HEK293 (cell line): ENCODE measurements around the gene IGFBP4.
A peak's percentile ranks its signal among the peaks of the same experiment; 100 is the strongest.

Experiments
- CTCF ChIA-PET: fragments of 350-600 bp; formaldehyde crosslinking; extraction: SDS; loops from one replicate; lab custom pipeline; 2021; ENCODE audit warnings: antibody characterized with exemption; lab: Yijun Ruan, JAX
- POLR2A ChIA-PET: fragments of 300-600 bp; formaldehyde crosslinking; extraction: SDS; loops from one replicate; lab custom pipeline; 2020; ENCODE audit warnings: antibody characterized with exemption, inconsistent platforms; lab: Yijun Ruan, JAX
- H3K27ac ChIP-seq: fragments of 200-500 bp; sonication (Bioruptor generic); 2 replicates; pipeline ENCODE4 v1.5.1; 2014; ENCODE audit warnings: low read depth, low read length, control low read depth, inconsistent platforms; ENCODE audit errors: extremely low read depth
- H3K36me3 ChIP-seq, 2 experiments: fragments of 200-500 bp in 1 of 2; sonication (Bioruptor generic) in 1 of 2; 1 replicate in 1 of 2; 2 replicates in 1 of 2; pipeline ENCODE4 v1.5.1; 2014 to 2017; ENCODE audit warnings: inconsistent platforms in 2 of 2, low read length in 2 of 2; ENCODE audit not compliant: control insufficient read depth in 2 of 2, insufficient read depth in 1 of 2
- H3K4me1 ChIP-seq: fragments of 200-500 bp; sonication (Bioruptor generic); 2 replicates; pipeline ENCODE4 v1.5.1; 2014; ENCODE audit warnings: mild to moderate bottlenecking, low read length, inconsistent platforms; ENCODE audit not compliant: control insufficient read depth, insufficient read depth
- H3K4me3 ChIP-seq: 2 replicates; pipeline ENCODE4 v1.5.1; 2011; ENCODE audit warnings: low read depth, mild to moderate bottlenecking, control low read depth, low read length, moderate library complexity
- H3K9me3 ChIP-seq: fragments of 200-500 bp; sonication (Bioruptor generic); 2 replicates; pipeline ENCODE4 v1.5.1; 2014; ENCODE audit warnings: low read depth, low read length, inconsistent platforms; ENCODE audit not compliant: control insufficient read depth, insufficient read depth
- CTCF ChIP-seq: fragments of 450-650 bp; formaldehyde crosslinking; IDR thresholded peaks from 2 replicates; pipeline ENCODE4 v1.5.1; 2016; ENCODE audit warnings: missing biosample characterization, missing genetic modification characterization
- EGR2 ChIP-seq: fragments of 450-650 bp; formaldehyde crosslinking; IDR thresholded peaks from 2 replicates; pipeline ENCODE4 v1.5.1; 2016; ENCODE audit warnings: low read depth, missing biosample characterization, missing genetic modification characterization
- KLF8 ChIP-seq: fragments of 450-650 bp; formaldehyde crosslinking; IDR thresholded peaks from 2 replicates; pipeline ENCODE4 v1.5.1; 2016; ENCODE audit warnings: missing biosample characterization, missing genetic modification characterization
- KLF9 ChIP-seq: fragments of 450-650 bp; formaldehyde crosslinking; IDR thresholded peaks from 2 replicates; pipeline ENCODE4 v1.5.1; 2016; ENCODE audit warnings: missing biosample characterization, missing genetic modification characterization, low read depth
- MEIS1 ChIP-seq: sonication (generic); formaldehyde crosslinking; IDR thresholded peaks from 2 replicates; pipeline ENCODE4 v1.8.1; 2022; ENCODE audit warnings: missing genetic modification reagents, mild to moderate bottlenecking, borderline replicate concordance
- OVOL3 ChIP-seq: fragments of 450-650 bp; formaldehyde crosslinking; IDR thresholded peaks from 2 replicates; pipeline ENCODE4 v1.5.1; 2016; ENCODE audit warnings: missing biosample characterization, missing genetic modification characterization
- SP7 ChIP-seq: fragments of 450-650 bp; formaldehyde crosslinking; IDR thresholded peaks from 2 replicates; pipeline ENCODE4 v1.5.1; 2016; ENCODE audit warnings: missing biosample characterization, missing genetic modification characterization
- TRIM28 ChIP-seq: IDR thresholded peaks from 2 replicates; pipeline ENCODE4 v1.6.1; 2011; ENCODE audit warnings: low read length, control low read depth, borderline replicate concordance
- WT1 ChIP-seq: fragments of 450-650 bp; formaldehyde crosslinking; IDR thresholded peaks from 2 replicates; pipeline ENCODE4 v1.5.1; 2016; ENCODE audit warnings: missing biosample characterization, missing genetic modification characterization
- ZNF121 ChIP-seq: fragments of 450-650 bp; formaldehyde crosslinking; IDR thresholded peaks from 2 replicates; pipeline ENCODE4 v1.5.1; 2016; ENCODE audit warnings: missing biosample characterization, missing genetic modification characterization
- ZNF140 ChIP-seq: fragments of 450-650 bp; formaldehyde crosslinking; IDR thresholded peaks from 2 replicates; pipeline ENCODE4 v1.5.1; 2016; ENCODE audit warnings: missing biosample characterization, missing genetic modification characterization
- ZNF155 ChIP-seq: fragments of 450-650 bp; formaldehyde crosslinking; IDR thresholded peaks from 2 replicates; pipeline ENCODE4 v1.5.1; 2016; ENCODE audit warnings: missing biosample characterization, missing genetic modification characterization
- ZNF280C ChIP-seq: fragments of 450-650 bp; formaldehyde crosslinking; IDR thresholded peaks from 2 replicates; pipeline ENCODE4 v1.5.1; 2016; ENCODE audit warnings: missing biosample characterization, missing genetic modification characterization
- ZNF37A ChIP-seq: fragments of 450-650 bp; IDR thresholded peaks from 2 replicates; pipeline ENCODE4 v1.5.1; 2018; ENCODE audit warnings: missing biosample characterization, missing genetic modification characterization
- ZNF391 ChIP-seq: fragments of 450-650 bp; formaldehyde crosslinking; IDR thresholded peaks from 2 replicates; pipeline ENCODE4 v1.5.1; 2016; ENCODE audit warnings: low read depth, missing biosample characterization, missing genetic modification characterization, borderline replicate concordance
- ZNF473 ChIP-seq: fragments of 450-650 bp; formaldehyde crosslinking; IDR thresholded peaks from 2 replicates; pipeline ENCODE4 v1.5.1; 2017; ENCODE audit warnings: missing biosample characterization, missing genetic modification characterization
- ZNF548 ChIP-seq: fragments of 450-650 bp; formaldehyde crosslinking; IDR thresholded peaks from 2 replicates; pipeline ENCODE4 v1.5.1; 2016; ENCODE audit warnings: missing biosample characterization, missing genetic modification characterization
- ZNF654 ChIP-seq: fragments of 450-650 bp; formaldehyde crosslinking; IDR thresholded peaks from 2 replicates; pipeline ENCODE4 v1.5.1; 2016; ENCODE audit warnings: low read depth, missing biosample characterization, missing genetic modification characterization
- ZNF660 ChIP-seq: fragments of 450-650 bp; IDR thresholded peaks from 2 replicates; pipeline ENCODE4 v1.5.1; 2018; ENCODE audit warnings: missing biosample characterization, mild to moderate bottlenecking, missing genetic modification characterization
- TF ChIP-seq, protein P1 (sequence below): fragments of 450-650 bp; formaldehyde crosslinking; IDR thresholded peaks from 2 replicates; pipeline ENCODE4 v1.5.1; 2017; ENCODE audit warnings: missing biosample characterization, missing genetic modification characterization
- TF ChIP-seq, protein P2 (sequence below): fragments of 450-650 bp; formaldehyde crosslinking; conservative IDR thresholded peaks from 2 replicates; pipeline ENCODE4 v1.5.1; 2016; ENCODE audit warnings: low read depth, missing biosample characterization, missing genetic modification characterization
- TF ChIP-seq, protein P3 (sequence below): sonication (generic); formaldehyde crosslinking; IDR thresholded peaks from 2 replicates; pipeline ENCODE4 v1.8.1; 2022; ENCODE audit warnings: mild to moderate bottlenecking, moderate library complexity, missing genetic modification reagents
- TF ChIP-seq, protein P4 (sequence below): fragments of 450-650 bp; formaldehyde crosslinking; IDR thresholded peaks from 2 replicates; pipeline ENCODE4 v1.5.1; 2016; ENCODE audit warnings: missing biosample characterization, missing genetic modification characterization

The IGFBP4 gene

GRCh38 chr17:40414312-40414711 lies 28.9 kb upstream of the IGFBP4 start (continued):
- TF ChIP-seq KLF9 (tag by site-specific recombination) (peak; percentile 45; the same call in 1 of the 2 replicates), ZNF121 (tag by site-specific recombination) (peak; percentile 88), ZNF391 (tag by site-specific recombination) (peak; percentile 48; the same call in 1 of the 2 replicates), WT1 (tag by site-specific recombination) (peak; percentile 47; the same call in 1 of the 2 replicates), SP7 (tag by site-specific recombination) (peak; percentile 75), EGR2 (tag by site-specific recombination) (peak; percentile 21; the same call in 1 of the 2 replicates)
- TF ChIP-seq, all 188 proteins: peak for 15; not testable (repeated sequence) for 173

GRCh38 chr17:40415390-40415789 lies 27.9 kb upstream of the IGFBP4 start:
- ChIA-PET POLR2A (interaction anchor here (0.7 to 1.3 kb wide), 4 partner anchors 16 to 124 kb away, joined by 3 read pairs; no protein-coding TSS in a partner anchor), CTCF (interaction anchor here (0.6 to 8.4 kb wide), 27 partner anchors 9 to 1247 kb away, joined by 3 to 84 read pairs (median 3); partner anchors contain the start of gene GJD3)
- H3K36me3 ChIP-seq = peaks cover 48 to 61% of the 10 kb centered on the region in 2 experiments
- H3K4me3 ChIP-seq = no peak overlapping the region
- H3K4me1 ChIP-seq = no peaks in the 10 kb centered on the region
- H3K9me3 ChIP-seq = no peaks in the 10 kb centered on the region
- no peak overlapping the region for H3K27ac ChIP-seq
- TF ChIP-seq KLF8 (tag by site-specific recombination) (no peak), MEIS1 (CRISPR knock-in tag) (no peak), OVOL3 (tag by site-specific recombination) (no peak), ZNF280C (tag by site-specific recombination) (no peak), ZNF654 (tag by site-specific recombination) (peak; percentile 37), TRIM28 (no peak), ZNF548 (tag by site-specific recombination) (no peak), CTCF (tag by site-specific recombination) (peak; percentile 46; the same call in 1 of the 2 replicates), ZNF155 (tag by site-specific recombination) (no peak), ZNF37A (no peak), ZNF660 (peak; percentile 23; the same call in 1 of the 2 replicates), ZNF473 (tag by site-specific recombination) (no peak), ZNF140 (no peak)
- TF ChIP-seq, protein P1, sequence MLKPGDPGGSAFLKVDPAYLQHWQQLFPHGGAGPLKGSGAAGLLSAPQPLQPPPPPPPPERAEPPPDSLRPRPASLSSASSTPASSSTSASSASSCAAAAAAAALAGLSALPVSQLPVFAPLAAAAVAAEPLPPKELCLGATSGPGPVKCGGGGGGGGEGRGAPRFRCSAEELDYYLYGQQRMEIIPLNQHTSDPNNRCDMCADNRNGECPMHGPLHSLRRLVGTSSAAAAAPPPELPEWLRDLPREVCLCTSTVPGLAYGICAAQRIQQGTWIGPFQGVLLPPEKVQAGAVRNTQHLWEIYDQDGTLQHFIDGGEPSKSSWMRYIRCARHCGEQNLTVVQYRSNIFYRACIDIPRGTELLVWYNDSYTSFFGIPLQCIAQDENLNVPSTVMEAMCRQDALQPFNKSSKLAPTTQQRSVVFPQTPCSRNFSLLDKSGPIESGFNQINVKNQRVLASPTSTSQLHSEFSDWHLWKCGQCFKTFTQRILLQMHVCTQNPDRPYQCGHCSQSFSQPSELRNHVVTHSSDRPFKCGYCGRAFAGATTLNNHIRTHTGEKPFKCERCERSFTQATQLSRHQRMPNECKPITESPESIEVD (tag by site-specific recombination) = peak; percentile 68
- TF ChIP-seq, protein P2, sequence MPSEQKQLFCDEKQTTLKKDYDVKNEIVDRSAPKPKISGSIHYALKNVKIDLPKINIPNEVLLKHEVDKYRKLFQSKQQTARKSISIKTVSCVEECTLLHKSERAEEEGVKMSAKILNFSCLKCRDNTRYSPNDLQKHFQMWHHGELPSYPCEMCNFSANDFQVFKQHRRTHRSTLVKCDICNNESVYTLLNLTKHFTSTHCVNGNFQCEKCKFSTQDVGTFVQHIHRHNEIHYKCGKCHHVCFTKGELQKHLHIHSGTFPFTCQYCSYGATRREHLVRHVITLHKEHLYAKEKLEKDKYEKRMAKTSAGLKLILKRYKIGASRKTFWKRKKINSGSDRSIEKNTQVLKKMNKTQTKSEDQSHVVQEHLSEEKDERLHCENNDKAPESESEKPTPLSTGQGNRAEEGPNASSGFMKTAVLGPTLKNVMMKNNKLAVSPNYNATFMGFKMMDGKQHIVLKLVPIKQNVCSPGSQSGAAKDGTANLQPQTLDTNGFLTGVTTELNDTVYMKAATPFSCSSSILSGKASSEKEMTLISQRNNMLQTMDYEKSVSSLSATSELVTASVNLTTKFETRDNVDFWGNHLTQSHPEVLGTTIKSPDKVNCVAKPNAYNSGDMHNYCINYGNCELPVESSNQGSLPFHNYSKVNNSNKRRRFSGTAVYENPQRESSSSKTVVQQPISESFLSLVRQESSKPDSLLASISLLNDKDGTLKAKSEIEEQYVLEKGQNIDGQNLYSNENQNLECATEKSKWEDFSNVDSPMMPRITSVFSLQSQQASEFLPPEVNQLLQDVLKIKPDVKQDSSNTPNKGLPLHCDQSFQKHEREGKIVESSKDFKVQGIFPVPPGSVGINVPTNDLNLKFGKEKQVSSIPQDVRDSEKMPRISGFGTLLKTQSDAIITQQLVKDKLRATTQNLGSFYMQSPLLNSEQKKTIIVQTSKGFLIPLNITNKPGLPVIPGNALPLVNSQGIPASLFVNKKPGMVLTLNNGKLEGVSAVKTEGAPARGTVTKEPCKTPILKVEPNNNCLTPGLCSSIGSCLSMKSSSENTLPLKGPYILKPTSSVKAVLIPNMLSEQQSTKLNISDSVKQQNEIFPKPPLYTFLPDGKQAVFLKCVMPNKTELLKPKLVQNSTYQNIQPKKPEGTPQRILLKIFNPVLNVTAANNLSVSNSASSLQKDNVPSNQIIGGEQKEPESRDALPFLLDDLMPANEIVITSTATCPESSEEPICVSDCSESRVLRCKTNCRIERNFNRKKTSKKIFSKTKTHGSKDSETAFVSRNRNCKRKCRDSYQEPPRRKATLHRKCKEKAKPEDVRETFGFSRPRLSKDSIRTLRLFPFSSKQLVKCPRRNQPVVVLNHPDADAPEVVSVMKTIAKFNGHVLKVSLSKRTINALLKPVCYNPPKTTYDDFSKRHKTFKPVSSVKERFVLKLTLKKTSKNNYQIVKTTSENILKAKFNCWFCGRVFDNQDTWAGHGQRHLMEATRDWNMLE (tag by site-specific recombination) = no peak
- TF ChIP-seq, protein P3, sequence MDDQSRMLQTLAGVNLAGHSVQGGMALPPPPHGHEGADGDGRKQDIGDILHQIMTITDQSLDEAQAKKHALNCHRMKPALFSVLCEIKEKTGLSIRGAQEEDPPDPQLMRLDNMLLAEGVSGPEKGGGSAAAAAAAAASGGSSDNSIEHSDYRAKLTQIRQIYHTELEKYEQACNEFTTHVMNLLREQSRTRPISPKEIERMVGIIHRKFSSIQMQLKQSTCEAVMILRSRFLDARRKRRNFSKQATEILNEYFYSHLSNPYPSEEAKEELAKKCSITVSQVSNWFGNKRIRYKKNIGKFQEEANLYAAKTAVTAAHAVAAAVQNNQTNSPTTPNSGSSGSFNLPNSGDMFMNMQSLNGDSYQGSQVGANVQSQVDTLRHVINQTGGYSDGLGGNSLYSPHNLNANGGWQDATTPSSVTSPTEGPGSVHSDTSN (CRISPR knock-in tag) = no peak
- TF ChIP-seq, protein P4, sequence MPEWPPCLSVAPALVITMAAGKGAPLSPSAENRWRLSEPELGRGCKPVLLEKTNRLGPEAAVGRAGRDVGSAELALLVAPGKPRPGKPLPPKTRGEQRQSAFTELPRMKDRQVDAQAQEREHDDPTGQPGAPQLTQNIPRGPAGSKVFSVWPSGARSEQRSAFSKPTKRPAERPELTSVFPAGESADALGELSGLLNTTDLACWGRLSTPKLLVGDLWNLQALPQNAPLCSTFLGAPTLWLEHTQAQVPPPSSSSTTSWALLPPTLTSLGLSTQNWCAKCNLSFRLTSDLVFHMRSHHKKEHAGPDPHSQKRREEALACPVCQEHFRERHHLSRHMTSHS (tag by site-specific recombination) = no peak
